ENCODE data around the gene SH2D1B. TPM values are rescaled to one million over a fixed set of nuclear protein-coding genes. Genes with fewer than 3 reads are reported as not detected.

Gene SH2D1B
- total RNA-seq, 4 donors from 2014 or later = 0.76 to 1.9 (median 1.3) TPM; not detected in 1

GRCh38 chr1:162347281-162347680, 64.7 kb downstream of the SH2D1B start:
- TF ChIP-seq, protein P1, sequence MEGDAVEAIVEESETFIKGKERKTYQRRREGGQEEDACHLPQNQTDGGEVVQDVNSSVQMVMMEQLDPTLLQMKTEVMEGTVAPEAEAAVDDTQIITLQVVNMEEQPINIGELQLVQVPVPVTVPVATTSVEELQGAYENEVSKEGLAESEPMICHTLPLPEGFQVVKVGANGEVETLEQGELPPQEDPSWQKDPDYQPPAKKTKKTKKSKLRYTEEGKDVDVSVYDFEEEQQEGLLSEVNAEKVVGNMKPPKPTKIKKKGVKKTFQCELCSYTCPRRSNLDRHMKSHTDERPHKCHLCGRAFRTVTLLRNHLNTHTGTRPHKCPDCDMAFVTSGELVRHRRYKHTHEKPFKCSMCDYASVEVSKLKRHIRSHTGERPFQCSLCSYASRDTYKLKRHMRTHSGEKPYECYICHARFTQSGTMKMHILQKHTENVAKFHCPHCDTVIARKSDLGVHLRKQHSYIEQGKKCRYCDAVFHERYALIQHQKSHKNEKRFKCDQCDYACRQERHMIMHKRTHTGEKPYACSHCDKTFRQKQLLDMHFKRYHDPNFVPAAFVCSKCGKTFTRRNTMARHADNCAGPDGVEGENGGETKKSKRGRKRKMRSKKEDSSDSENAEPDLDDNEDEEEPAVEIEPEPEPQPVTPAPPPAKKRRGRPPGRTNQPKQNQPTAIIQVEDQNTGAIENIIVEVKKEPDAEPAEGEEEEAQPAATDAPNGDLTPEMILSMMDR (IDR thresholded peaks at IDR 0.05) = no peak
- no peak for TF ChIP-seq POLR2A (IDR thresholded peaks at IDR 0.05)
- DNase-seq = no peak
- H3K36me3 ChIP-seq = no peaks in the 10 kb centered on the region

More at GRCh38 chr1:162347281-162347680, 64.7 kb downstream of the SH2D1B start:
- Histone ChIP-seq H3K4me1 (peaks cover 0 to 19% (median 2%) of the 10 kb centered on the region in 4 donors), H3K4me3 (no peak overlapping the region), H3K27ac (no peak overlapping the region), H3K27me3 (no peaks in the 10 kb centered on the region), H3K9me3 (no peaks in the 10 kb centered on the region)

Other genes with a start within 250 kb of the SH2D1B start
- gene SPATA46, start 35.3 kb downstream of the SH2D1B start, total RNA-seq = not detected
- 10 to 100 TPM in 3 of 4 donors, 1 to 10 TPM in 1; 5.0 to 36.8 (median 26.2) TPM for gene C1orf226, start 30.4 kb downstream of the SH2D1B start, total RNA-seq
- gene UHMK1, start 85.7 kb upstream of the SH2D1B start, total RNA-seq = 10 to 100 TPM; 40.6 to 74.3 (median 49.5) TPM
- gene UAP1, start 149.6 kb upstream of the SH2D1B start, total RNA-seq = 100 to 1,000 TPM; 101 to 131 (median 122) TPM
- 100 to 1,000 TPM in 1 of 4 donors, 10 to 100 TPM in 3; 14.9 to 112 (median 37.2) TPM for gene DDR2, start 220.3 kb upstream of the SH2D1B start, total RNA-seq

All from Peyer's patch (tissue), 4 donors.